Progenitor cell of endocrine pancreas (in vitro differentiated cells): ENCODE data around the gene CTNNB1. TPM values are rescaled to one million over a fixed set of nuclear protein-coding genes. Genes with fewer than 3 reads are reported as not detected.

ENCODE experiments used
- DNase-seq: peaks from one replicate; pipeline ENCODE4 v3.0.0; 2021; ENCODE audit warnings: low spot score; ENCODE audit not compliant: unreplicated experiment
- H3K27ac Mint-ChIP-seq: 2 replicates; pipeline ENCODE4 v1.8.0; 2021; ENCODE audit warnings: mild to moderate bottlenecking, moderate library complexity, mixed read lengths
- H3K27me3 Mint-ChIP-seq: 2 replicates; pipeline ENCODE4 v1.8.0; 2021; ENCODE audit warnings: mixed read lengths
- H3K36me3 Mint-ChIP-seq: 2 replicates; pipeline ENCODE4 v1.8.0; 2022; ENCODE audit warnings: mixed read lengths; ENCODE audit not compliant: insufficient read depth
- H3K4me1 Mint-ChIP-seq: 2 replicates; pipeline ENCODE4 v1.8.0; 2021; ENCODE audit warnings: low read depth, mixed read lengths
- H3K4me3 Mint-ChIP-seq: 2 replicates; pipeline ENCODE4 v1.8.0; 2021; ENCODE audit warnings: low read depth, mild to moderate bottlenecking, moderate library complexity, mixed read lengths
- H3K9me3 Mint-ChIP-seq: 2 replicates; pipeline ENCODE4 v1.8.0; 2021; ENCODE audit warnings: low read depth, mixed read lengths
- CTCF ChIP-seq: fragments of 200-600 bp; sonication (generic); IDR thresholded peaks from one replicate; pipeline ENCODE4 v1.5.0; 2021; ENCODE audit warnings: antibody characterized with exemption, mild to moderate bottlenecking; ENCODE audit not compliant: unreplicated experiment
- total RNA-seq: library from RNA; stranded (reverse); gene quantifications from 2 replicates; pipeline ENCODE4 v1.2.1, GENCODE V29; 2021

The CTNNB1 gene
- total RNA-seq, 1 donor from 2014 or later: 504 TPM

DNA sequence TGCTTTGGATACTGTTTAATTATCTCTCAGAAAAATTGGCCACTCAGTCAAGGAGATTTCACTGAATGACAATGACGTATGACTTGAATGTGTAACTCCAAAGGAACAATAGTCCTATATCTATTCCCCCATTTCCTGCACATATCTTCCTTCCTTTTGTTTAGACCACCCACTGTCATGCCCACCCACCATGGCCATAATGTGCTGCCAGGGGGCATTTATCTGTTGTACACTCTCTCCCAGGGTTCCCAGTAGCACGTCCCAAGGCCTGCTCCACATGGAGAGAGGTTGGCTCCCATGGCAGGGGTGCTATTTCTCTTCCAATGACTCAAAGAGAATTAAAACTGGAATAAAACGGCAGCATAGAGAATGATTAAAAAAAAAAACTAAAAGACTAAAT is 36.8 kb upstream of the CTNNB1 start:
- no peak for DNase-seq
- Mint-ChIP-seq H3K27ac (no peak overlapping the region), H3K27me3 (peaks cover 6% of the 10 kb centered on the region), H3K9me3 (no peaks in the 10 kb centered on the region), H3K36me3 (no peaks in the 10 kb centered on the region), H3K4me1 (peaks cover 6% of the 10 kb centered on the region), H3K4me3 (no peak overlapping the region)
- TF ChIP-seq CTCF: no peak

DNA sequence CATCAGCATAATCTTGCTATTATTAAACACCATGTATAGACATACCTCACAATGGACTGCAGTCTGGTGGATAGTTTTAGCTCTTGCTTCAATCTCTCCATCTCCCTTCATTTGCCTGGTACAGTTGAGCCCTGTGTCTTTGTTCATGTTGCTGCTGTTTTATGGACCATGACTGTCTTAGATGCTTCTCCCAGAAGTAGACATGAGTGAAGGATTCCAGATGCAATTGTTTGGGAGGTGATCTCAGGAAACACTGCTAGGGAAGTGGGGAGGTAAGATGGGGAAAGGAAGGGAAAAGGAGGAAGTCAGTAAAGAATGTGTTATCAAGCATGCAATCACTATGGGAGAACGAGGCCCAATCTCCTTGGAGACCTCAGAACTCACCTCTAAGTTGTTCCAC is 36.3 kb upstream of the CTNNB1 start:
- DNase-seq: no peak
- Mint-ChIP-seq H3K27me3 (peaks cover 10% of the 10 kb centered on the region), H3K27ac (no peak overlapping the region), H3K36me3 (no peaks in the 10 kb centered on the region), H3K4me1 (peaks cover 6% of the 10 kb centered on the region), H3K9me3 (no peaks in the 10 kb centered on the region), H3K4me3 (no peak overlapping the region)
- no peak for TF ChIP-seq CTCF

- peaks cover 10% of the 10 kb centered on the region for H3K27me3 Mint-ChIP-seq
- TF ChIP-seq CTCF: no peak
- H3K27ac Mint-ChIP-seq: no peak overlapping the region
- no peak overlapping the region for H3K4me3 Mint-ChIP-seq
- H3K36me3 Mint-ChIP-seq: no peaks in the 10 kb centered on the region
- peaks cover 5% of the 10 kb centered on the region for H3K4me1 Mint-ChIP-seq
- H3K9me3 Mint-ChIP-seq: no peaks in the 10 kb centered on the region
- no peak for DNase-seq
Observed at GRCh38 chr3:41163421-41163820, 35.9 kb upstream of the CTNNB1 start.

DNA sequence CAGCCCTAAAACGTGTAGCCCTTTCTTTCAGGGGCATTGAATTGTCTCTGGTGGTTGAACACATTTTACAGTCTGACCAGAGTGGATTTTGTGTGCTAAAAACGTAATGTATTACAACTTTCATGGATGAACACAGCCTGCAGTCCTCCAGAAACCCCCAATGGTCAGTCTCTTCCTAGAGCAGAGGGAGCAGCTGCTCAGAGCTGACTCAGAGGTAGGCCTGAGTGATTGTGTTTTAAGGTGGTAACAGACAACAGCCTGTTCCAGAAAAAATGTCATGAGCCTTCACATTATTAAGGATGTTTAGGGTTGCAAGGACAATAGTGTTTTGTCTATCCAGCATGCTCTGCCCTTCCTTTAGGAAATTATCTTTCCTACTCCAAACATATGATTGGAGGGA is 34.5 kb upstream of the CTNNB1 start:
- Mint-ChIP-seq H3K4me3 (no peak overlapping the region), H3K27me3 (peaks cover 10% of the 10 kb centered on the region), H3K4me1 (peaks cover 2% of the 10 kb centered on the region), H3K27ac (no peak overlapping the region), H3K36me3 (no peaks in the 10 kb centered on the region), H3K9me3 (no peaks in the 10 kb centered on the region)
- TF ChIP-seq CTCF: no peak
- no peak for DNase-seq

GRCh38 chr3:41167722-41168497 is 31.4 kb upstream of the CTNNB1 start:
- H3K36me3 Mint-ChIP-seq: no peaks in the 10 kb centered on the region
- H3K4me3 Mint-ChIP-seq: no peak overlapping the region
- H3K27me3 Mint-ChIP-seq: peaks cover 19% of the 10 kb centered on the region
- DNase-seq: no peak
- no peaks in the 10 kb centered on the region for H3K9me3 Mint-ChIP-seq
- no peak for TF ChIP-seq CTCF
- H3K27ac Mint-ChIP-seq: no peak overlapping the region
- no peaks in the 10 kb centered on the region for H3K4me1 Mint-ChIP-seq
